DND-41 (cell line): Measurements from ENCODE around the gene UPF1.

ENCODE experiments used
- ATAC-seq: fragments of 200-7000 bp; cut with Tn5 transposase; 3 replicates; pipeline ENCODE4 v1.9.1; 2021; ENCODE audit warnings: low read depth; ENCODE audit not compliant: insufficient read depth
- DNase-seq: peaks from one replicate; pipeline ENCODE4 v3.0.0-alpha.2; 2020
- H2AFZ ChIP-seq: 2 replicates; pipeline ENCODE4 v1.6.0; 2012; ENCODE audit warnings: low read depth, low read length
- H3K27ac ChIP-seq: 2 replicates; pipeline ENCODE4 v1.5.1; 2012; ENCODE audit warnings: low read length, inconsistent platforms
- H3K27me3 ChIP-seq: fragments of 200-600 bp; sonication (generic); 2 replicates; pipeline ENCODE4 v1.6.0; 2012; ENCODE audit warnings: low read length, mild to moderate bottlenecking, inconsistent platforms; ENCODE audit not compliant: insufficient read depth, poor library complexity
- H3K36me3 ChIP-seq: 2 replicates; pipeline ENCODE4 v1.5.1; 2012; ENCODE audit warnings: low read length, inconsistent platforms; ENCODE audit not compliant: insufficient read depth
- H3K4me1 ChIP-seq: 2 replicates; pipeline ENCODE4 v1.5.1; 2012; ENCODE audit warnings: mild to moderate bottlenecking, low read length; ENCODE audit not compliant: insufficient read depth
- H3K4me2 ChIP-seq: 2 replicates; pipeline ENCODE4 v1.6.0; 2012; ENCODE audit warnings: mild to moderate bottlenecking, moderate library complexity, low read length, inconsistent platforms; ENCODE audit not compliant: insufficient read depth
- H3K4me3 ChIP-seq, 2 experiments: fragments of 200-600 bp in 1 of 2; shearing (Covaris generic) in 1 of 2; 2 replicates each; pipeline ENCODE4 v1.5.1; 2012 to 2016; ENCODE audit warnings: inconsistent platforms in 2 of 2, low read length in 2 of 2, mild to moderate bottlenecking in 2 of 2, low read depth in 1 of 2, moderate library complexity in 1 of 2
- H3K79me2 ChIP-seq: 2 replicates; pipeline ENCODE4 v1.6.0; 2012; ENCODE audit warnings: low read length, inconsistent platforms; ENCODE audit not compliant: insufficient read depth
- H3K9ac ChIP-seq: 2 replicates; pipeline ENCODE4 v1.6.0; 2012; ENCODE audit warnings: low read depth, mild to moderate bottlenecking, inconsistent platforms, low read length, moderate library complexity
- H3K9me3 ChIP-seq: 2 replicates; pipeline ENCODE4 v1.5.1; 2012; ENCODE audit warnings: low read length, moderate library complexity, mild to moderate bottlenecking, inconsistent platforms; ENCODE audit not compliant: insufficient read depth, severe bottlenecking
- H4K20me1 ChIP-seq: 2 replicates; pipeline ENCODE4 v1.6.0; 2012; ENCODE audit warnings: low read length; ENCODE audit not compliant: insufficient read depth
- EZH2 ChIP-seq: IDR thresholded peaks from 3 replicates; pipeline ENCODE4 v1.6.1; 2012; ENCODE audit warnings: borderline replicate concordance, low read depth, mild to moderate bottlenecking, moderate library complexity, low read length, inconsistent platforms; ENCODE audit not compliant: severe bottlenecking
- TF ChIP-seq, protein P1 (sequence below): IDR thresholded peaks from 2 replicates; pipeline ENCODE4 v1.5.1; 2012; ENCODE audit warnings: borderline replicate concordance, low read length, moderate library complexity, mild to moderate bottlenecking; ENCODE audit not compliant: poor library complexity, severe bottlenecking; ENCODE audit errors: extremely low read depth

Gene UPF1

DNA sequence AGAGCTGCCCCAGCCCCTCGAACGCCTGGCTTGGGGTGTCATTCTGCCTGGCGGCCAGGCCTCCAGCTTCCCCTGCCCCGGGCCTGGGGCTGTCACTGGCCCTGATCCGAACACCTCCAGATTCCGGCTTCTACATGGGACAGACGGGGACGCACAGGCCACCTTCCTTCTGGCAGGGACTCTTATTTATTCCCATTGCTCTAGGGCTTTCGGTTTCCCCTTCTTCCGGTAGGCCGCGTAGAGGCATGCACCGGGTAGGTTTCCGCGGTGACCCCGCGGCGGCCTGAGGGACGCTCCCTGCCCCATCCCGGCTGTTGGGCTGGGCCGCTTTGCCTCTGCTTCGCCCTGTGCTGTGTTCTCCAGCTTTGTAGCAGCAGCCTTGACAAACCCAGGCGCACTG is 36.0 kb downstream of the UPF1 start:
- Histone ChIP-seq H3K36me3 (peaks cover 57% of the 10 kb centered on the region), H3K4me1 (no peaks in the 10 kb centered on the region)
- ATAC-seq, result no peak

DNA sequence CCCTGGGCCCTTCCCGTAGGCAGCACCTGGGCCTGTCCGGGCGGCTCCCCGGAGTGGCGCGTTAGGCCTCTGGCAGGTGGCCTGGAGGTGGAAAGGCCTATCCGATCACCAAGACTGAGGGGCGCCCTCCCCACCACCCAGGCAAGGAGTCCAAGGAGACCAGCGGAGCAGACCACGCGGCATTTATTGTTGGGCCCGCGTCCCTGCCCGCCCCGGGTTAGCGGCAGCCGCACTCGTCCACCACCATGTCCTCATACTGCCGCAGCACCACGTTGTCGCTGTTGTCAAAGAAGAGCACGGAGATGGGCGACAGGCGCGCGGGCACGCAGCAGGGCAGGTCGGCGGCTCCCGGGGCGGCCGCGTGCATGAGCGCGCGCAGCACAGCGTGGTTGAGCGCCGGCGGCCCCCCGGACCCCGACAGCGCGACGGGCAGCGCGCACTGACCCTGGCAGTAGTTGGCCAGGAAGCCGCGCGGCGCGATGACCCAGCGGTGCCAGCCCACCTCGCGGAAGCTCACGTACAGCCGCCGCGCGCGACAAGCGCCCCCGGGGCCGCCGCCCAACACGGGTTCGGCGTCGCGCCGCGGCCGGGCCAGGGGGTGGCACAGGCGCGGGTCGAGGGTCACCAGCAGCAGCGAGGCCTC is 36.7 kb downstream of the UPF1 start:
- Histone ChIP-seq H3K4me1 (no peaks in the 10 kb centered on the region), H3K4me2 (no peak overlapping the region), H3K4me3 (no peak overlapping the region), H3K79me2 (0 out of 2 replicates have a peak, but pooled peaks cover 2% of the 10 kb centered on the region), H3K27me3 (no peaks in the 10 kb centered on the region), H3K27ac (no peak overlapping the region), H4K20me1 (peaks cover 40% of the 10 kb centered on the region; the same call in 1 of the 2 replicates), H2AFZ (no peak overlapping the region), H3K9me3 (no peaks in the 10 kb centered on the region), H3K36me3 (peaks cover 50% of the 10 kb centered on the region), H3K9ac (no peak overlapping the region)
- no peak for ATAC-seq
- TF ChIP-seq EZH2, result no peak
- TF ChIP-seq, protein P1, sequence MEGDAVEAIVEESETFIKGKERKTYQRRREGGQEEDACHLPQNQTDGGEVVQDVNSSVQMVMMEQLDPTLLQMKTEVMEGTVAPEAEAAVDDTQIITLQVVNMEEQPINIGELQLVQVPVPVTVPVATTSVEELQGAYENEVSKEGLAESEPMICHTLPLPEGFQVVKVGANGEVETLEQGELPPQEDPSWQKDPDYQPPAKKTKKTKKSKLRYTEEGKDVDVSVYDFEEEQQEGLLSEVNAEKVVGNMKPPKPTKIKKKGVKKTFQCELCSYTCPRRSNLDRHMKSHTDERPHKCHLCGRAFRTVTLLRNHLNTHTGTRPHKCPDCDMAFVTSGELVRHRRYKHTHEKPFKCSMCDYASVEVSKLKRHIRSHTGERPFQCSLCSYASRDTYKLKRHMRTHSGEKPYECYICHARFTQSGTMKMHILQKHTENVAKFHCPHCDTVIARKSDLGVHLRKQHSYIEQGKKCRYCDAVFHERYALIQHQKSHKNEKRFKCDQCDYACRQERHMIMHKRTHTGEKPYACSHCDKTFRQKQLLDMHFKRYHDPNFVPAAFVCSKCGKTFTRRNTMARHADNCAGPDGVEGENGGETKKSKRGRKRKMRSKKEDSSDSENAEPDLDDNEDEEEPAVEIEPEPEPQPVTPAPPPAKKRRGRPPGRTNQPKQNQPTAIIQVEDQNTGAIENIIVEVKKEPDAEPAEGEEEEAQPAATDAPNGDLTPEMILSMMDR, result no peak
- DNase-seq, result no peak

More for the DNA sequence above, 36.0 kb downstream of the UPF1 start:
- no peak overlapping the region for H3K4me3 ChIP-seq
- H3K9me3 ChIP-seq, result no peaks in the 10 kb centered on the region
- no peak for TF ChIP-seq EZH2
- TF ChIP-seq, protein P1, result no peak
- H3K27me3 ChIP-seq, result no peaks in the 10 kb centered on the region
- no peak for DNase-seq
- no peak overlapping the region for H2AFZ ChIP-seq
- H3K9ac ChIP-seq, result no peak overlapping the region
- no peak overlapping the region for H3K4me2 ChIP-seq
- peaks cover 47% of the 10 kb centered on the region; the same call in 1 of the 2 replicates for H4K20me1 ChIP-seq
- H3K79me2 ChIP-seq, result peaks cover 2% of the 10 kb centered on the region; the same call in 1 of the 2 replicates
- no peak overlapping the region for H3K27ac ChIP-seq

DNA sequence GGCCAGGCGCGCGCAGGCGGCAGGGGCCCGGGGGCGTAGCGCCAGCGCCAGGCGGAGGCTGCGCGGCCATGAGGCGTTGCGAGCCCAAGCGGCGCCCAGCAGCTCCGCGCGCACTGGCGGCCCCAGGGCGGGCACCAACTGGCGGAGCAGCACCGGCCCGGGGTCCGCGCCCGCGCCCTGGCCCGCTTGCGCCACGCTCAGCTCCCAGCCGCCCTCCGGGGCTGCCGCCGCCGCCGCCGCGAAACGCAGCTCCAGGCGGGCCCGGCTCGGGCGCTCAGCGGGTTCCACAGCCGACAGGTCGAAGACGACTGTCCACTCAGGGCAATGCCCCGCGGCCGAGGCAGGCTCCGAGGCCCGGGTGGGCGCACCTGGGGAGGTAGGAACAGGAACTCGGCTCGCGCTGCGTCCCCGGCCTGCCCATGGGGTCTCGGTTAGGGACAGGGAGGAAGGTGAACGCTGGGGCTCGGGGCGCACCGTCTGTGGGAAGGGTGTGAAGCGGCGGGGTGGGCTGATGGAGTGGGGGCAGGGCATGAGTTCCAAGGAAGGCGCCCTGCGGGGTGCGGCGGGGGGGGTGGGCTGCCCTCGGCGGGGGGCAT is 37.4 kb downstream of the UPF1 start:
- TF ChIP-seq EZH2, result no peak
- TF ChIP-seq, protein P1, result no peak
- no peaks in the 10 kb centered on the region for H3K4me1 ChIP-seq
- no peaks in the 10 kb centered on the region for H3K27me3 ChIP-seq
- DNase-seq (no peak), ATAC-seq (no peak)
- H3K4me3 ChIP-seq, result no peak overlapping the region
- no peak overlapping the region for H3K27ac ChIP-seq
- 0 out of 2 replicates have a peak, but pooled peaks cover 1% of the 10 kb centered on the region for H3K79me2 ChIP-seq
- H3K36me3 ChIP-seq, result peaks cover 44% of the 10 kb centered on the region
- no peaks in the 10 kb centered on the region for H3K9me3 ChIP-seq
- H3K9ac ChIP-seq, result no peak overlapping the region
- peaks cover 35% of the 10 kb centered on the region; the same call in 1 of the 2 replicates for H4K20me1 ChIP-seq
- H2AFZ ChIP-seq, result no peak overlapping the region
- H3K4me2 ChIP-seq, result no peak overlapping the region
